Lower leg skin (tissue), 3 donors: ENCODE results near the gene VEZT.

Experiments
- POLR2A ChIP-seq, 2 donors: fragments of 450-650 bp; IDR thresholded peaks; one replicate each; pipeline ENCODE4 v1.6.1; 2016 to 2017; ENCODE audit warnings: antibody characterized with exemption in 2 of 2, mild to moderate bottlenecking in 1 of 2, moderate library complexity in 1 of 2
- TF ChIP-seq, protein P1 (sequence below), 3 donors: fragments of 450-650 bp; IDR thresholded peaks; one replicate each; pipeline ENCODE4 v1.5.1; 2016; ENCODE audit warnings: antibody characterized with exemption in 3 of 3, mild to moderate bottlenecking in 3 of 3, moderate library complexity in 2 of 3

DNA sequence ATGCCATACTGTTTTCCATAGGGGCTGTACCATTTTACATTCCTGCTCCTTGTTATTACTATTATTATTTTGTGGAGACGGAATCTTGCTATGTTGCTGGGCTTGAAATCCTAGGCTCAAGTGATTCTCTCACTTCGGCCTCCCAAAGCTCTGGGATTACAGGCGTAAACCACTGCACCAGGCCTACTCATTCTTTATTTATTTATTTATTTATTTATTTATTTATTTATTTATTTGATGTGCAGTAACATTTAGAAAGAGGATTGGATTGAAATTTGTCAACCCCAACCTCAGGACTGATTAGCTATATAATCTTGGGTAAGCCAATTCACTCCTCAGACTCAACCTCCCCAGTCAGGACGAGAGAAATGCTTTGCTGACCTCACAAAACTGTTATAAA lies 107.9 kb downstream of the VEZT start:
- TF ChIP-seq, protein P1, sequence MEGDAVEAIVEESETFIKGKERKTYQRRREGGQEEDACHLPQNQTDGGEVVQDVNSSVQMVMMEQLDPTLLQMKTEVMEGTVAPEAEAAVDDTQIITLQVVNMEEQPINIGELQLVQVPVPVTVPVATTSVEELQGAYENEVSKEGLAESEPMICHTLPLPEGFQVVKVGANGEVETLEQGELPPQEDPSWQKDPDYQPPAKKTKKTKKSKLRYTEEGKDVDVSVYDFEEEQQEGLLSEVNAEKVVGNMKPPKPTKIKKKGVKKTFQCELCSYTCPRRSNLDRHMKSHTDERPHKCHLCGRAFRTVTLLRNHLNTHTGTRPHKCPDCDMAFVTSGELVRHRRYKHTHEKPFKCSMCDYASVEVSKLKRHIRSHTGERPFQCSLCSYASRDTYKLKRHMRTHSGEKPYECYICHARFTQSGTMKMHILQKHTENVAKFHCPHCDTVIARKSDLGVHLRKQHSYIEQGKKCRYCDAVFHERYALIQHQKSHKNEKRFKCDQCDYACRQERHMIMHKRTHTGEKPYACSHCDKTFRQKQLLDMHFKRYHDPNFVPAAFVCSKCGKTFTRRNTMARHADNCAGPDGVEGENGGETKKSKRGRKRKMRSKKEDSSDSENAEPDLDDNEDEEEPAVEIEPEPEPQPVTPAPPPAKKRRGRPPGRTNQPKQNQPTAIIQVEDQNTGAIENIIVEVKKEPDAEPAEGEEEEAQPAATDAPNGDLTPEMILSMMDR (IDR thresholded peaks at IDR 0.05), result no peak
- no peak for TF ChIP-seq POLR2A (IDR thresholded peaks at IDR 0.05)
